Astrocyte (in vitro differentiated cells and primary cell): ENCODE results near the gene LMAN1L.

Experiments used
- EZH2 ChIP-seq: IDR thresholded peaks from 2 replicates; pipeline ENCODE4 v1.6.1; 2012; ENCODE audit warnings: mild to moderate bottlenecking, low read length, inconsistent platforms; ENCODE audit not compliant: insufficient read depth
- TF ChIP-seq, protein P1 (sequence below): IDR thresholded peaks from 2 replicates; pipeline ENCODE4 v1.5.1; 2011; ENCODE audit warnings: low read depth, mild to moderate bottlenecking, inconsistent platforms, low read length, moderate library complexity; ENCODE audit not compliant: insufficient read depth

DNA sequence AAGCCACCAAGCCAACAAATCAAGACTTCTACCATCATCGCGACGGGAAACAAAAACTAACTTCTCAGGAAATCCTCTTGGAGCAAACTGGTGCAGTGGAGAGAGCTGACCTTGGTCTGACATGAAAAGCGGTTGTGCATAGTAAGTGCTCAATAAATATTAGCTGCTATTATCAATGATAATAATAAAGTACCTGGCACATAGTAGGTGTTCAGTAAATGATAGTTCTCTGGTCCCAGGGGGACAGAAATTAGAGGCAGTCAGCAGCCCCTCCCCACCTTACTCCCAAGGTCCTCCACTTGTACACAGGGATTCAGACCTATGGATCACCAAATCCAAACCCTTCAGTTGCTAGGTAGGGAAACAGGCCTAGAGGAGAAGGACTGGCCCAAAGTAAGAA lies 36.7 kb upstream of the LMAN1L start:
- TF ChIP-seq, protein P1, sequence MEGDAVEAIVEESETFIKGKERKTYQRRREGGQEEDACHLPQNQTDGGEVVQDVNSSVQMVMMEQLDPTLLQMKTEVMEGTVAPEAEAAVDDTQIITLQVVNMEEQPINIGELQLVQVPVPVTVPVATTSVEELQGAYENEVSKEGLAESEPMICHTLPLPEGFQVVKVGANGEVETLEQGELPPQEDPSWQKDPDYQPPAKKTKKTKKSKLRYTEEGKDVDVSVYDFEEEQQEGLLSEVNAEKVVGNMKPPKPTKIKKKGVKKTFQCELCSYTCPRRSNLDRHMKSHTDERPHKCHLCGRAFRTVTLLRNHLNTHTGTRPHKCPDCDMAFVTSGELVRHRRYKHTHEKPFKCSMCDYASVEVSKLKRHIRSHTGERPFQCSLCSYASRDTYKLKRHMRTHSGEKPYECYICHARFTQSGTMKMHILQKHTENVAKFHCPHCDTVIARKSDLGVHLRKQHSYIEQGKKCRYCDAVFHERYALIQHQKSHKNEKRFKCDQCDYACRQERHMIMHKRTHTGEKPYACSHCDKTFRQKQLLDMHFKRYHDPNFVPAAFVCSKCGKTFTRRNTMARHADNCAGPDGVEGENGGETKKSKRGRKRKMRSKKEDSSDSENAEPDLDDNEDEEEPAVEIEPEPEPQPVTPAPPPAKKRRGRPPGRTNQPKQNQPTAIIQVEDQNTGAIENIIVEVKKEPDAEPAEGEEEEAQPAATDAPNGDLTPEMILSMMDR, result no peak
- no peak for TF ChIP-seq EZH2
